ENCODE measurements around the gene GAA.

Gene GAA

GRCh38 chr17:80117491-80118401 is 16.4 kb downstream of the GAA start:
- no peak for DNase-seq (ENCODE audit: low read depth)

GRCh38 chr17:80118601-80119270 is 17.4 kb downstream of the GAA start:
- no peak for DNase-seq (ENCODE audit: low read depth)

GRCh38 chr17:80119271-80119791 is 17.9 kb downstream of the GAA start:
- no peak for DNase-seq (ENCODE audit: low read depth)

GRCh38 chr17:80119839-80120238 is 18.5 kb downstream of the GAA start:
- DNase-seq (ENCODE audit: low read depth): no peak

- DNase-seq (ENCODE audit: low read depth): no peak
These were observed 20.7 kb downstream of the GAA start for GRCh38 chr17:80122026-80122575.

GRCh38 chr17:80122926-80123505 is 21.6 kb downstream of the GAA start:
- no peak for DNase-seq (ENCODE audit: low read depth)

- DNase-seq (ENCODE audit: low read depth): no peak
These were observed 22.4 kb downstream of the GAA start for GRCh38 chr17:80123791-80124190.

- DNase-seq (ENCODE audit: low read depth): no peak
These were observed 23.1 kb downstream of the GAA start for GRCh38 chr17:80124351-80124981.

GRCh38 chr17:80125656-80126448 is 24.5 kb downstream of the GAA start:
- DNase-seq (ENCODE audit: low read depth): no peak

- no peak for DNase-seq (ENCODE audit: low read depth)
These were observed 25.0 kb downstream of the GAA start for GRCh38 chr17:80126449-80126715.

GRCh38 chr17:80129006-80129565 is 27.7 kb downstream of the GAA start:
- DNase-seq (ENCODE audit: low read depth): no peak

- DNase-seq (ENCODE audit: low read depth): no peak
These were observed 29.6 kb downstream of the GAA start for GRCh38 chr17:80130992-80131391.

- DNase-seq (ENCODE audit: low read depth): no peak
These were observed 31.7 kb downstream of the GAA start for GRCh38 chr17:80132906-80133625.

GRCh38 chr17:80133626-80133970 is 32.2 kb downstream of the GAA start:
- no peak for DNase-seq (ENCODE audit: low read depth)

GRCh38 chr17:80137131-80137530 is 35.8 kb downstream of the GAA start:
- no peak for DNase-seq (ENCODE audit: low read depth)

GRCh38 chr17:80138856-80139426 is 37.6 kb downstream of the GAA start:
- no peak for DNase-seq (ENCODE audit: low read depth)

GRCh38 chr17:80141463-80142165 is 40.2 kb downstream of the GAA start:
- DNase-seq (ENCODE audit: low read depth): no peak

- DNase-seq (ENCODE audit: low read depth): no peak
These were observed 41.5 kb downstream of the GAA start for GRCh38 chr17:80142929-80143328.
